OCI-M2 (cell line): ENCODE results near the gene UBE3B.

Experiments
- DNase-seq: peaks from one replicate; lab custom pipeline; 2025; ENCODE audit not compliant: unreplicated experiment; lab: John Stamatoyannopoulos, UW

The UBE3B gene

GRCh38 chr12:109527489-109528123 lies 50.2 kb downstream of the UBE3B start:
- no peak for DNase-seq

- no peak for DNase-seq
These were observed 52.5 kb downstream of the UBE3B start for GRCh38 chr12:109529691-109530640.

GRCh38 chr12:109531411-109531810 lies 54.0 kb downstream of the UBE3B start:
- no peak for DNase-seq

- no peak for DNase-seq
These were observed 55.5 kb downstream of the UBE3B start for GRCh38 chr12:109532721-109533486.

- no peak for DNase-seq
These were observed 56.0 kb downstream of the UBE3B start for GRCh38 chr12:109533487-109533740.

GRCh38 chr12:109534456-109534855 lies 57.0 kb downstream of the UBE3B start:
- DNase-seq = no peak

GRCh38 chr12:109535231-109535862 lies 57.9 kb downstream of the UBE3B start:
- DNase-seq = no peak

GRCh38 chr12:109535863-109536250 lies 58.4 kb downstream of the UBE3B start:
- DNase-seq = no peak

GRCh38 chr12:109537136-109537535 lies 59.7 kb downstream of the UBE3B start:
- no peak for DNase-seq

- DNase-seq = no peak
These were observed 60.9 kb downstream of the UBE3B start for GRCh38 chr12:109538191-109538863.

- DNase-seq = no peak
These were observed 62.1 kb downstream of the UBE3B start for GRCh38 chr12:109539508-109539907.

- no peak for DNase-seq
These were observed 63.3 kb downstream of the UBE3B start for GRCh38 chr12:109540526-109541412.

GRCh38 chr12:109541413-109541726 lies 63.9 kb downstream of the UBE3B start:
- DNase-seq = no peak

GRCh38 chr12:109542014-109542413 lies 64.6 kb downstream of the UBE3B start:
- DNase-seq = no peak

- no peak for DNase-seq
These were observed 65.4 kb downstream of the UBE3B start for GRCh38 chr12:109542876-109543275.

- DNase-seq = no peak
These were observed 67.6 kb downstream of the UBE3B start for GRCh38 chr12:109544955-109545531.

- no peak for DNase-seq
These were observed 68.4 kb downstream of the UBE3B start for GRCh38 chr12:109545826-109546225.

GRCh38 chr12:109547286-109547685 lies 69.9 kb downstream of the UBE3B start:
- DNase-seq = no peak

GRCh38 chr12:109548258-109548657 lies 70.8 kb downstream of the UBE3B start:
- DNase-seq = no peak
